MCF 10A (cell line): ENCODE data around the gene KCNC1. TPM values are rescaled to one million over a fixed set of nuclear protein-coding genes. Genes with fewer than 3 reads are reported as not detected.

ENCODE experiments used
- BruUV-seq: library from RNA; stranded (reverse); fragments of 400-500 nt; replicated peaks from 2 replicates; lab custom pipeline; 2021; lab: Mats Ljungman, UMichigan
- CTCF ChIA-PET: fragments of 300-600 bp; sonication (Branson Sonifier 250); formaldehyde crosslinking; extraction: SDS; loops from one replicate; lab custom pipeline; 2021; ENCODE audit warnings: antibody characterized with exemption, inconsistent platforms; lab: Yijun Ruan, JAX
- POLR2A ChIA-PET: fragments of 300-600, 350-650 bp; sonication (Branson Sonifier 250); formaldehyde crosslinking; extraction: SDS; loops from one replicate; lab custom pipeline; 2020; ENCODE audit warnings: antibody characterized with exemption, inconsistent platforms; lab: Yijun Ruan, JAX
- DNase-seq: peaks from one replicate; pipeline ENCODE4 v3.0.0-alpha.2; 2018; ENCODE audit not compliant: unreplicated experiment
- H3K27ac Mint-ChIP-seq: one replicate; pipeline ENCODE4 v1.8.0; 2022; ENCODE audit warnings: mild to moderate bottlenecking, low read depth, mixed read lengths; ENCODE audit not compliant: unreplicated experiment
- H3K27me3 Mint-ChIP-seq: one replicate; pipeline ENCODE4 v1.8.0; 2022; ENCODE audit warnings: mixed read lengths; ENCODE audit not compliant: insufficient read depth, unreplicated experiment
- H3K36me3 Mint-ChIP-seq: one replicate; pipeline ENCODE4 v1.8.0; 2022; ENCODE audit warnings: mild to moderate bottlenecking, moderate library complexity, mixed read lengths; ENCODE audit not compliant: insufficient read depth, unreplicated experiment
- H3K4me1 Mint-ChIP-seq: one replicate; pipeline ENCODE4 v1.8.0; 2022; ENCODE audit warnings: mixed read lengths; ENCODE audit not compliant: insufficient read depth, unreplicated experiment
- H3K4me3 Mint-ChIP-seq: one replicate; pipeline ENCODE4 v1.8.0; 2022; ENCODE audit warnings: mild to moderate bottlenecking, moderate library complexity, mixed read lengths; ENCODE audit not compliant: unreplicated experiment
- H3K9me3 Mint-ChIP-seq: one replicate; pipeline ENCODE4 v1.8.0; 2022; ENCODE audit warnings: mixed read lengths; ENCODE audit not compliant: unreplicated experiment
- CTCF ChIP-seq: fragments of 200-600 bp; IDR thresholded peaks from one replicate; pipeline ENCODE4 v1.8.0; 2022; ENCODE audit warnings: antibody characterized with exemption, mild to moderate bottlenecking; ENCODE audit not compliant: unreplicated experiment
- intact Hi-C: fragments of 100-400 bp; cut with micrococcal nuclease; formaldehyde crosslinking; loops from 2 replicates; pipeline ENCODE4 v1.14.1; 2022
- total RNA-seq: library from RNA; stranded (reverse); gene quantifications from 2 replicates; pipeline ENCODE4 v1.2.3, GENCODE V29; 2022

Gene KCNC1
- total RNA-seq, 1 experiment from 2014 or later, result not detected

- POLR2A ChIA-PET, result no interaction called here
- no peak overlapping the region for H3K27ac Mint-ChIP-seq
- intact Hi-C loops, result no loop called here
- H3K36me3 Mint-ChIP-seq, result no peaks in the 10 kb centered on the region
- H3K4me1 Mint-ChIP-seq, result peaks cover 24% of the 10 kb centered on the region
- CTCF ChIA-PET, result interaction anchor here (0.5 to 2.6 kb wide), 3 partner anchors 60 to 274 kb away, joined by 3 to 11 read pairs (median 4); no protein-coding TSS in a partner anchor
- H3K9me3 Mint-ChIP-seq, result no peaks in the 10 kb centered on the region
- BruUV-seq, result no TSS peak
- DNase-seq, result no peak
- TF ChIP-seq CTCF, result no peak
- H3K27me3 Mint-ChIP-seq, result no peaks in the 10 kb centered on the region
- H3K4me3 Mint-ChIP-seq, result no peak overlapping the region
Measured at GRCh38 chr11:17793642-17794170, 59.1 kb downstream of the KCNC1 start.

- TF ChIP-seq CTCF, result no peak
- Mint-ChIP-seq H3K27me3 (no peaks in the 10 kb centered on the region), H3K4me1 (peaks cover 27% of the 10 kb centered on the region), H3K9me3 (no peaks in the 10 kb centered on the region), H3K4me3 (no peak overlapping the region), H3K27ac (no peak overlapping the region), H3K36me3 (no peaks in the 10 kb centered on the region)
- intact Hi-C loops, result no loop called here
- no TSS peak for BruUV-seq
- CTCF ChIA-PET, result interaction anchor here (1.0 to 2.6 kb wide), 2 partner anchors 64 to 69 kb away, joined by 3 to 11 read pairs; no protein-coding TSS in a partner anchor
- no peak for DNase-seq
- POLR2A ChIA-PET, result no interaction called here
Measured at GRCh38 chr11:17794981-17795380, 60.4 kb downstream of the KCNC1 start.

GRCh38 chr11:17796154-17796553 is 61.6 kb downstream of the KCNC1 start:
- no peak overlapping the region for H3K27ac Mint-ChIP-seq
- POLR2A ChIA-PET, result no interaction called here
- H3K4me3 Mint-ChIP-seq, result no peak overlapping the region
- CTCF ChIA-PET, result interaction anchor here (1.2 kb wide), 1 partner anchor 67 kb away, joined by 4 read pairs; no protein-coding TSS in a partner anchor
- H3K27me3 Mint-ChIP-seq, result no peaks in the 10 kb centered on the region
- BruUV-seq, result no TSS peak
- no peaks in the 10 kb centered on the region for H3K36me3 Mint-ChIP-seq
- TF ChIP-seq CTCF, result no peak
- intact Hi-C loops, result no loop called here
- no peaks in the 10 kb centered on the region for H3K9me3 Mint-ChIP-seq
- H3K4me1 Mint-ChIP-seq, result peaks cover 22% of the 10 kb centered on the region
- no peak for DNase-seq

GRCh38 chr11:17798253-17798652 is 63.7 kb downstream of the KCNC1 start:
- Mint-ChIP-seq H3K27ac (no peak overlapping the region), H3K36me3 (no peaks in the 10 kb centered on the region), H3K27me3 (no peaks in the 10 kb centered on the region), H3K4me3 (no peak overlapping the region), H3K9me3 (no peaks in the 10 kb centered on the region), H3K4me1 (peaks cover 22% of the 10 kb centered on the region)
- ChIA-PET CTCF (interaction anchor here (0.6 to 1.3 kb wide), 6 partner anchors 15 to 270 kb away, joined by 3 to 6 read pairs (median 4); no protein-coding TSS in a partner anchor), POLR2A (interaction anchor here (0.6 to 2.4 kb wide), 5 partner anchors 14 to 187 kb away, joined by 3 to 8 read pairs (median 3); no protein-coding TSS in a partner anchor)
- DNase-seq, result peak; percentile 84
- no TSS peak for BruUV-seq
- intact Hi-C loops, result no loop called here
- TF ChIP-seq CTCF, result no peak
